Islet precursor cell (in vitro differentiated cells): ENCODE measurements around the gene NRK.
"Not testable (repeated sequence)": the region's sequence is repeated elsewhere in the genome, so short reads cannot be mapped to it uniquely, and the experiment has no call there.

Experiments used
- DNase-seq: peaks from one replicate; pipeline ENCODE4 v3.0.0-alpha.2; 2018

The NRK gene

GRCh38 chrX:105882581-105883275 is 60.4 kb downstream of the NRK start:
- DNase-seq, result no peak

GRCh38 chrX:105894721-105895120 is 72.4 kb downstream of the NRK start:
- no peak for DNase-seq

- no peak for DNase-seq
These were observed 87.2 kb downstream of the NRK start for GRCh38 chrX:105909576-105909975.

- DNase-seq, result no peak
These were observed 88.3 kb downstream of the NRK start for GRCh38 chrX:105910563-105911105.

- DNase-seq, result no peak
These were observed 122.9 kb downstream of the NRK start for GRCh38 chrX:105945266-105945665.

- no peak for DNase-seq
These were observed 147.1 kb downstream of the NRK start for GRCh38 chrX:105969487-105969886.

GRCh38 chrX:105972690-105973386 is 150.5 kb downstream of the NRK start:
- DNase-seq, result no peak

- no peak for DNase-seq
These were observed 151.0 kb downstream of the NRK start for GRCh38 chrX:105973387-105973739.

- no peak for DNase-seq
These were observed 153.0 kb downstream of the NRK start for GRCh38 chrX:105975382-105975781.

GRCh38 chrX:105981772-105982485 is 159.6 kb downstream of the NRK start:
- no peak for DNase-seq

- DNase-seq, result not testable (repeated sequence)
These were observed 166.1 kb downstream of the NRK start for GRCh38 chrX:105988487-105988886.

GRCh38 chrX:105999294-105999693 is 177.0 kb downstream of the NRK start:
- DNase-seq, result no peak

GRCh38 chrX:106000203-106000602 is 177.9 kb downstream of the NRK start:
- no peak for DNase-seq

GRCh38 chrX:106000609-106001008 is 178.3 kb downstream of the NRK start:
- DNase-seq, result not testable (repeated sequence)

- DNase-seq, result no peak
These were observed 183.3 kb downstream of the NRK start for GRCh38 chrX:106005684-106006083.

- DNase-seq, result no peak
These were observed 185.5 kb downstream of the NRK start for GRCh38 chrX:106007815-106008214.
